Brain microvascular endothelial cell (primary cell): ENCODE data around the gene GPR161.
"Not testable (repeated sequence)": the region's sequence is repeated elsewhere in the genome, so short reads cannot be mapped to it uniquely, and the experiment has no call there.

Source experiments
- DNase-seq: peaks from one replicate; pipeline ENCODE4 v3.0.0-alpha.2; 2020
- H3K27ac ChIP-seq: fragments of 250-450 bp; sonication (Bioruptor Pico); 2 replicates; pipeline ENCODE4 v1.5.1; 2020; ENCODE audit warnings: mild to moderate bottlenecking, moderate library complexity
- H3K27me3 ChIP-seq: fragments of 250-450 bp; sonication (Bioruptor Pico); replicated peaks from 2 replicates; pipeline ENCODE4 v1.5.1; 2020; ENCODE audit warnings: mild to moderate bottlenecking
- H3K36me3 ChIP-seq: fragments of 250-450 bp; sonication (Bioruptor Pico); replicated peaks from 2 replicates; pipeline ENCODE4 v1.5.1; 2020; ENCODE audit warnings: mild to moderate bottlenecking
- H3K4me3 ChIP-seq: 2 replicates; pipeline ENCODE4 v1.5.1; 2011; ENCODE audit warnings: low read depth, mild to moderate bottlenecking, control low read depth, low read length, moderate library complexity
- CTCF ChIP-seq: IDR thresholded peaks from 2 replicates; pipeline ENCODE4 v1.5.1; 2011; ENCODE audit warnings: low read depth, mild to moderate bottlenecking, moderate library complexity, low read length, control low read depth, inconsistent platforms; ENCODE audit errors: missing control alignments
- in situ Hi-C: cut with HindIII; loops from 2 replicates; pipeline ENCODE4 v1.10.0; 2017; ENCODE audit warnings: low sequenced_read_pairs, low pct_ligation_motif_present

GPR161 gene

DNA sequence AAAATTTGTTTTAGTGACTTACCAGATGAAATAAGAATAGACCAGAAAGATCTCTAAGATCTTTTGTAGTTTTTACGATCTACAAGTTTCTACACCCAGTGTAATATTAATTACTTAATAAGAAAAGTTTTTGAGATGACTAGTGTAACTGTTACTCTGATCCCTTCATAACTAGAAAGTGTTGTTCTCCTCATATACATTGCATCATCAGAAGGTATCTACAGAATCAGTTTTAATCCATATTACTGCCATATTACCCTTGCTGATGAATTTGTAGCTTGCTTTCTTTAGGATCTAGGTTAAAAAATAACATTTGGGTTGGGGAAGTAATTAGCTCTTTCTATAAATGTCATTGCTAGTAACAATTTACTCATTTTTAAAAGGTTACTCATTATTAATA lies 72.5 kb downstream of the GPR161 start:
- in situ Hi-C loops: no loop called here
- H3K27ac ChIP-seq: no peak overlapping the region
- H3K4me3 ChIP-seq: no peak overlapping the region
- no peak for TF ChIP-seq CTCF
- DNase-seq: no peak
- peaks cover 10% of the 10 kb centered on the region for H3K36me3 ChIP-seq
- no peaks in the 10 kb centered on the region for H3K27me3 ChIP-seq

DNA sequence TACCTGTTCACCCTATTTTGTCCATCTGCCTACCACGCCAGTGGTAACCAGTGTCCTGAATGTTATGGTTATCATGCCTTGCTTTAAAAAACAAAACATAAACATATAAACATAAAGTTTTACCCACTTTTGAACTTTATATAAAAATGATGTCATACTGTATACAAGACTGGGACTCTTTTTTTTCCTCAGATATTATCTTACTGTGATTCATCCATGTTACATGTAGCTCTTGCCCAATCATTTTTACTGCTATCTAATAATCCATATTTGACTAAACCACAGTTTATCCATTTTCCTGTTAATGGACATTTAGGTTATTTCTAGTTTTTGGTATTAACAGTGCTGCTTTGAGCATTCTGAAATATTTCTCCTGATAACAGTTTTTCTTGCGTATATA lies 78.8 kb downstream of the GPR161 start:
- H3K36me3 ChIP-seq: peaks cover 4% of the 10 kb centered on the region

DNA sequence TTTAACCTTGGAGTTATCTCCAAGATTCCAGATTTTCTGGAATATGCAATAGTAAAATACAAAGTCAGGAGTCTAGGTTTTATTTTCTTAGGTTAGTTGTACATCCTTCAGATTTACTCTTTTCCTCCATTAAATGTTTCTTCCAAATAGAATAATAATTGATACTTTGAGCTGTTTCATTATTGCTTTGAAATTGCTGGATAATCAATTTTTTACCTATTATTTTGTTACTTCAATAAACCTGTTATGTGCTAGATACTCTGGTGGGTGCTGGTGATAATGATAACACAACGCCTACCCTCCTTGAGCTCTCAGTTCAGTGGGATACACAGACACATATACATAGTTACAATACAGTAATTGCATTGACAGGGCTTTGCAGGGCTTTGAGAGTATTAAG lies 79.4 kb downstream of the GPR161 start:
- no peak for TF ChIP-seq CTCF
- in situ Hi-C loops: no loop called here
- Histone ChIP-seq H3K27ac (no peak overlapping the region), H3K27me3 (no peaks in the 10 kb centered on the region), H3K36me3 (peaks cover 4% of the 10 kb centered on the region), H3K4me3 (no peak overlapping the region)
- DNase-seq: no peak

More for the DNA sequence above, 78.8 kb downstream of the GPR161 start:
- H3K27ac ChIP-seq: no peak overlapping the region
- H3K4me3 ChIP-seq: no peak overlapping the region
- no peak for TF ChIP-seq CTCF
- no peaks in the 10 kb centered on the region for H3K27me3 ChIP-seq
- DNase-seq: no peak
- in situ Hi-C loops: no loop called here

DNA sequence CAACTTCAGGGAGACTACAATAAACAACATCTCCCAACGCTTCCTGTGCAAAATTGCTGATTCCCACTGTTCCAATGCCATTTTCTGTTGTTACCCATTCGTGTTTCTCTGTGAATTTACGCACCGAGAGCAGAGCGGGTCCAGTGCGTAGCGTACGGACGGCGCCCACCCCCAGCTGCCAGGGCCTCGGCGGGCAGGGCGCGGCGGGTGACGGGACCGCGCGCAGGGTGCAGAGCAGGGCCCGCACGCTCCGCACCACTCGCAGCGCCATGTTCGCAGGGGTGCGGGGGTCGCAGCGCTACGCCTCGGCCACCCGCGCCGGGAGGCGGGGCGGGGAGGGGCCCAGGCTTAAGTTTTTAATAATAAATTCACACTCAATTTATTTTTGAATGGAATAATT lies 80.6 kb downstream of the GPR161 start:
- H3K27ac ChIP-seq, H3K4me3 ChIP-seq, H3K27me3 ChIP-seq, DNase-seq, H3K36me3 ChIP-seq, in situ Hi-C loops: not testable (repeated sequence)

DNA sequence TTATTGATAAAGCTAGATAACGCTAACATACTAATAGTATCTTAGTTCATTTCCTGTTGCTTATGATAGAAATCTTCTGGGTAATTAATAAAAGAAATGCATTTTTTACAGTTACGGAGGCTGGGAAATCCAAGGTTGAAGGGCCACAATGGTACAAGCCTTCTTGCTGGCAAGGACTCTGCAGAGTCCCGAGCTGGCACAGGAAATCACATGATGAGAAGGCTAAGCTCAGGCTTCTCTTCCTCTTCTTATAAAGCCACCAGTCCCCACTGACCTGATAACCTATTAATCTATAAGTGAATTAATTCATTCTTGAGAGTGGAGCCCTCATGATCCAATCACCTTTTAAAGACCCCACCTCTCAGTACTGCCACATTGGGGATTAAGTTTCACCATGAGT lies 82.6 kb downstream of the GPR161 start:
- no peak for TF ChIP-seq CTCF
- in situ Hi-C loops: no loop called here
- no peak overlapping the region for H3K27ac ChIP-seq

GRCh38 chr1:168053681-168054080 lies 83.0 kb downstream of the GPR161 start:
- in situ Hi-C loops: no loop called here
- DNase-seq: no peak
- Histone ChIP-seq H3K27ac (no peak overlapping the region), H3K36me3 (peaks cover 4% of the 10 kb centered on the region), H3K27me3 (no peaks in the 10 kb centered on the region), H3K4me3 (no peak overlapping the region)
- no peak for TF ChIP-seq CTCF

More for the DNA sequence above, 82.6 kb downstream of the GPR161 start:
- no peak for DNase-seq
- peaks cover 4% of the 10 kb centered on the region for H3K36me3 ChIP-seq
- H3K4me3 ChIP-seq: no peak overlapping the region
- no peaks in the 10 kb centered on the region for H3K27me3 ChIP-seq
